HG03103 (cell line): Measurements from ENCODE around the gene IL22.
"Not testable (repeated sequence)": the region's sequence is repeated elsewhere in the genome, so short reads cannot be mapped to it uniquely, and the experiment has no call there.

Experiments
- ATAC-seq: cut with Tn5 transposase; IDR thresholded peaks from one replicate; pipeline ENCODE4 v1.9.1; 2021; ENCODE audit warnings: low read depth; ENCODE audit not compliant: unreplicated experiment

The IL22 gene

GRCh38 chr12:68233498-68233897, 19.9 kb downstream of the IL22 start:
- ATAC-seq: no peak

GRCh38 chr12:68231691-68232090, 21.7 kb downstream of the IL22 start:
- ATAC-seq: no peak

- no peak for ATAC-seq
Observed at GRCh38 chr12:68231229-68231628, 22.2 kb downstream of the IL22 start.

GRCh38 chr12:68229956-68230355, 23.4 kb downstream of the IL22 start:
- ATAC-seq: no peak

- no peak for ATAC-seq
Observed at GRCh38 chr12:68227356-68227755, 26.0 kb downstream of the IL22 start.

- no peak for ATAC-seq
Observed at GRCh38 chr12:68225576-68226476, 27.6 kb downstream of the IL22 start, which contains the start of gene IL26. Gene IL26, minus strand, starts transcription at chr12:68225810. Its CDS starts 54 bp downstream, at chr12:68225756.

GRCh38 chr12:68224613-68225285, 28.7 kb downstream of the IL22 start:
- ATAC-seq: no peak

- peak; percentile 93 for ATAC-seq
Observed at GRCh38 chr12:68223067-68223747, 30.2 kb downstream of the IL22 start.

- no peak for ATAC-seq
Observed at GRCh38 chr12:68222326-68222725, 31.1 kb downstream of the IL22 start.

- ATAC-seq: no peak
Observed at GRCh38 chr12:68221497-68221896, 31.9 kb downstream of the IL22 start.

- ATAC-seq: no peak
Observed at GRCh38 chr12:68210875-68211274, 42.5 kb downstream of the IL22 start.

GRCh38 chr12:68209048-68209728, 44.2 kb downstream of the IL22 start:
- not testable (repeated sequence) for ATAC-seq

GRCh38 chr12:68207276-68207675, 46.1 kb downstream of the IL22 start:
- ATAC-seq: no peak

- ATAC-seq: no peak
Observed at GRCh38 chr12:68206446-68206845, 47.0 kb downstream of the IL22 start.

GRCh38 chr12:68203460-68203875, 49.9 kb downstream of the IL22 start:
- no peak for ATAC-seq

- ATAC-seq: no peak
Observed at GRCh38 chr12:68200854-68201253, 52.5 kb downstream of the IL22 start.

GRCh38 chr12:68199127-68199526, 54.3 kb downstream of the IL22 start:
- ATAC-seq: no peak

GRCh38 chr12:68198507-68199086, 54.8 kb downstream of the IL22 start:
- no peak for ATAC-seq
